ENCODE measurements around the gene TACSTD2.

Gene TACSTD2

DNA sequence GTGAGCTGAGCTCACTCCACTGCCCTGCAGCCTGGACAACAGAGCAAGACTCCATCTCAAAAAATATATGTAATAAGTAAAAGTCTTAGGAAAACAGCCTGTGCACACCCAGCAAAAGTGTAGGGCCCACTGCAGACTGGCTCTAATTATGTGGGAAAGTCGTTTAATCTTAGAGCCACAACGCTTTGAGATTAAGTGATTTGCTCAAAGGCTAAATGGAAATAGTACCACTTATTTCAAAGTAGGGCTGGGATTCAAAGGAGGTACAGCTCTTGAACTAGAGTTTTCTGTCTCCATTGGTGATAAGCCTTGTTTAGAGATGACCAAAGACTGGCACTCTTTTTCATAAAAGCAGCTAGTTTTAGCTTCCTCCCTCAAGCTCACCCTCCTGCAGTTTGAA, 2.2 kb downstream of the TACSTD2 start:
- TF ChIP-seq CTCF (IDR thresholded peaks at IDR 0.05; ENCODE audit: insufficient read depth, low read length) (no peak), REST (IDR thresholded peaks at IDR 0.05; ENCODE audit: insufficient replicate concordance, low read depth) (no peak), GABPA (IDR thresholded peaks at IDR 0.05; ENCODE audit: low read depth) (no peak), SPI1 (IDR thresholded peaks at IDR 0.05; ENCODE audit: borderline replicate concordance, low read depth) (no peak), POLR2AphosphoS5 (IDR thresholded peaks at IDR 0.05; ENCODE audit: low read depth) (no peak)
- DNase-seq (ENCODE audit: low read depth in 1 of 2, low spot score in 1 of 2): no peak
- no peak overlapping the region for H3K4me3 ChIP-seq (replicated peaks; ENCODE audit: insufficient read depth, low read length)
- H3K27me3 ChIP-seq (ENCODE audit: insufficient read depth, poor library complexity, severe bottlenecking): peaks cover 7% of the 10 kb centered on the region
- H3K27ac ChIP-seq (replicated peaks): peak overlapping the region; percentile 60

GRCh38 chr1:58573705-58574591, 3.1 kb downstream of the TACSTD2 start:
- peak overlapping the region; percentile 12; the same call in 1 of the 2 replicates for H3K27ac ChIP-seq (replicated peaks)
- no peak overlapping the region for H3K4me3 ChIP-seq (replicated peaks; ENCODE audit: insufficient read depth, low read length)
- H3K27me3 ChIP-seq (ENCODE audit: insufficient read depth, poor library complexity, severe bottlenecking): peaks cover 7% of the 10 kb centered on the region
- TF ChIP-seq SPI1 (IDR thresholded peaks at IDR 0.05; ENCODE audit: borderline replicate concordance, low read depth): no peak
- TF ChIP-seq GABPA (IDR thresholded peaks at IDR 0.05; ENCODE audit: low read depth): no peak
- TF ChIP-seq POLR2AphosphoS5 (IDR thresholded peaks at IDR 0.05; ENCODE audit: low read depth): no peak
- TF ChIP-seq CTCF (IDR thresholded peaks at IDR 0.05; ENCODE audit: insufficient read depth, low read length): no peak
- no peak for TF ChIP-seq REST (IDR thresholded peaks at IDR 0.05; ENCODE audit: insufficient replicate concordance, low read depth)
- no peak for DNase-seq (ENCODE audit: low read depth in 1 of 2, low spot score in 1 of 2)

GRCh38 chr1:58573138-58573537, 3.9 kb downstream of the TACSTD2 start:
- no peak for TF ChIP-seq POLR2AphosphoS5 (IDR thresholded peaks at IDR 0.05; ENCODE audit: low read depth)
- no peak for TF ChIP-seq GABPA (IDR thresholded peaks at IDR 0.05; ENCODE audit: low read depth)
- TF ChIP-seq REST (IDR thresholded peaks at IDR 0.05; ENCODE audit: insufficient replicate concordance, low read depth): no peak
- no peak for TF ChIP-seq SPI1 (IDR thresholded peaks at IDR 0.05; ENCODE audit: borderline replicate concordance, low read depth)
- TF ChIP-seq CTCF (IDR thresholded peaks at IDR 0.05; ENCODE audit: insufficient read depth, low read length): no peak
- H3K27me3 ChIP-seq (ENCODE audit: insufficient read depth, poor library complexity, severe bottlenecking): peaks cover 7% of the 10 kb centered on the region
- DNase-seq (ENCODE audit: low read depth in 1 of 2, low spot score in 1 of 2): no peak
- H3K4me3 ChIP-seq (replicated peaks; ENCODE audit: insufficient read depth, low read length): no peak overlapping the region
- H3K27ac ChIP-seq (replicated peaks): no peak overlapping the region
